ENCODE results near the gene TSC22D2.
"Not testable (repeated sequence)": the region's sequence is repeated elsewhere in the genome, so short reads cannot be mapped to it uniquely, and the experiment has no call there.

The TSC22D2 gene

GRCh38 chr3:150494411-150494977 is 86.4 kb downstream of the TSC22D2 start:
- DNase-seq = no peak

- DNase-seq = no peak
These were observed 87.1 kb downstream of the TSC22D2 start for GRCh38 chr3:150495149-150495548.

GRCh38 chr3:150495563-150496168 is 87.6 kb downstream of the TSC22D2 start:
- peak; percentile 58 for DNase-seq

DNA sequence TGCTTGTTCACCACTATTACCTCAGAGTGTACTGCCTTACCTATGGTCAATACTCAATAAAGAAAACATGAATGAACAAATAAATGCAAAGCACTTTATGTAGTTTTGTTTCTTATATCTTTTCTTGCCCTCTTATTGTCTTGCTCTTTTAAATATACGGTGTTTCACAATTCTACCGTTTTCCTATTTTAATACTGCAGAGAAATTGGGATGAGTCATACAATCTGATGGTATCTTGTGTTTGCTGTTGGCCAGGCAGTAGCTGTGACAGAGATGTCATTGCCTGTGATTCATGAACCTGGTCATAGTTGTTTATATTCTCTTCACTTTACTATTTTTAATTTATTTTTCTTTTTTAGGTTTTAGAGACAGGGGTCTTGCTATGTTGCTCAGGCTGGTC is 89.9 kb downstream of the TSC22D2 start:
- DNase-seq = no peak

DNA sequence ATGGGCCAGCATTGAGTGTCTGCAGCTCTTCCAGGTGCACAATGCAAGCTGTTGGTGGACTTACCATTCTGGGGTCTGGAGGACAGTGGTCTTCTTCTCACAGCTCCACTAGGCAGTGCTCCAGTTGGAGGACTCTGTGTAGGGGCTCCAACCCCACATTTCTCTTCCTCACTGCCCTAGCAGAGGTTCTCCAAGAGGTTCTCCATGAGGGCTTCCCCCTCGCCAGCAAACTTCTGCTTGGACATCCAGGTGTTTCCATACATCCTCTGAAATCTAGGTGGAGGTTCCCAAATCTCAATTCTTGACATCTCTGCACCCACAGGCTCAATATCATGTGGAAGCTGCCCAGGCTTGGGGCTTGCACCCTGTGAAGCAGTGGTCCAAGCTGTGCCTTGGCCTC is 92.9 kb downstream of the TSC22D2 start:
- not testable (repeated sequence) for DNase-seq

- no peak for DNase-seq
These were observed 95.5 kb downstream of the TSC22D2 start for GRCh38 chr3:150503402-150504099.

- no peak for DNase-seq
These were observed 96.4 kb downstream of the TSC22D2 start for GRCh38 chr3:150504483-150504882.

GRCh38 chr3:150508401-150508800 is 100.3 kb downstream of the TSC22D2 start:
- no peak for DNase-seq

DNA sequence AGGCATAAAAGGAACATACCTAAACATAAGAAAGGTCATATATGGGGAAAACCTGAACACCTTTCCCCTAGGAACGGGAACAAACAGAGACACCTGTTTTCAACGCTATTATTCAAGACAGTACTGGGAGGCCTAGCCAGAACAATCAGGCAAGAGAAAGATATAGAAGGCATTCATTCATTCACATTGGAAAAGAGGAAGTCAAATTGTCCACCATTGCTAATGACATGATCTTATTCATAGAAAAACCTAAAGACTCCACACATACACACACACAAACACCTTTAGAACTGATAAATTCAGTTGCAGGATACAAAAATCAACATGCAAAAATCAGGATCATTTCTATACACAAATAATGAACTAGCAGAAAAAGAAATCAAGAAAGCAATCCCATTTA is 101.7 kb downstream of the TSC22D2 start:
- no peak for DNase-seq

DNA sequence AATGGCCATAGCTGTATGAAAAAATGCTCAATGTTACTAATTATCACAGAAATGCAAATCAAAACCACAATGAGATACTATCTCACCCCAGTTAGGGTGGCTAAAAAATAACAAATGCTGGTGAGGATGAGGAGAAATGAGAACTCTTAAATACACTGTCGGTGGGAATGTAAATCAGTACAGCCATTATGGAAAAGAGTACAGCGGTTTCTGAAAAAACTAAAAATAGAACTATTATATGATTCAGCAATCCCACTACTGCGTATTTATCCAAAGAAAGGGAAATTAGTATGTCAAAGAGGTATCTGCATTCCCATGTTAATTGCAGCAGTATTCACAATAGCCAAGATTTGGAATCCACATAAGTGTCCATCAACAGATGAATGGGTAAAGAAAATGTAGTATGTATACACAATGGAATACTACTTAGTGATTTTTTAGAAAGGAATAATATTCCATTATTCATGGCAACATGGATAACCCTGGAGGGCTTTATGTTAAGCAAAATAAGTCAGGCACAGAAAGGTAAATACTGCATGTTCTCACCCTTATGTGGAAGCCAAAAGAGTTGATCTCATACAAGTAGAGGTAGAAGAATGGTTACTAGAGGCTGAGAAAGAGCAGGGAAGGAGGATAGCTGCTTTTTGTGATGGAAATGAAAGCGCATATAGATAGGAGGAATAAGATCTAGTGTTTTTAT is 103.2 kb downstream of the TSC22D2 start:
- DNase-seq = no peak

GRCh38 chr3:150515210-150515609 is 107.1 kb downstream of the TSC22D2 start:
- DNase-seq = no peak

Data from CD4-positive, alpha-beta T cell treated with Interleukin-12 subunit alpha and Interleukin-12 subunit beta, for 1 hour (primary cell).